Ammon's horn (tissue), 1 donor: ENCODE results near the gene MYL4.
"Not testable (repeated sequence)": the region's sequence is repeated elsewhere in the genome, so short reads cannot be mapped to it uniquely, and the experiment has no call there.

Experiments used
- DNase-seq: peaks from one replicate; pipeline ENCODE4 v3.0.0-alpha.2; 2016; ENCODE audit warnings: low spot score

Gene MYL4

GRCh38 chr17:47221154-47221553, 12.0 kb downstream of the MYL4 start:
- DNase-seq, result no peak

- no peak for DNase-seq
Observed at GRCh38 chr17:47222047-47222446, 12.9 kb downstream of the MYL4 start.

- no peak for DNase-seq
Observed at GRCh38 chr17:47223007-47223406, 13.9 kb downstream of the MYL4 start.

DNA sequence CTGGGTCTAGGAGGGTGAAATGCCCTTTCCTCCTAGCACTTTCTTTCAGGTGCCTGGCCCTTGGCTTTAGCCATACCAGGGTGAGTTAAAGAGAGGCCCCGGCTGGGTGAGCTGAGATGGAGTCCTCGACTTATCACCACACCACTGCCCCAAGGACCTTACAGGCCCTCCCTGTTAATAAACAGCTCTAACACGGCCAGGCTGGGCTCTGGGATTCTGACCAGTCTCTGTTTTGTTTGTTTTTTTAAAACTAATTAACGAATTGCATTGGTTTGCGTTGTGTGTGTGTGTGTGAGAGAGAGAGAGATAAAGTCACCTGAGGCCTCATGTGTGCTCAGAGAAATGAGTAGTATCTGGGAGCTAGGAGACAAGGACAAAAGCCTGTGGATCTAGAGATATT, 14.3 kb downstream of the MYL4 start:
- DNase-seq, result no peak

DNA sequence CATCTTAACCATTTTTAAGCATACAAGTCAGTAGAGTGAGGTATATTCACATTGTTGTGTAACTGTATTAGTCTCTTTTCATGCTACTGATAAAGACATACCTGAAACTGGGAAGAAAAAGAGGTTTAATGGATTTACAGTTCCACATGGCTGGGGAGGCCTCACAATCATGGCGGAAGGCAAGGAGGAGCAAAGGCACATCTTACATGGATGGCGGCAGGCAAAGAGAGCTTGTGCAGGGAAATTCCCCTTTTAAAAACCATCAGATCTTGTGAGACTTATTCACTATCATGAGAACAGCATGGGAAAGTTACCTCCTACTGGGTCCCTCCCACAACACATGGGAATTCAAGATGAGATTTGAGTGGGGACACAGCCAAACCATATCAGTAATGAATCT, 14.9 kb downstream of the MYL4 start:
- DNase-seq, result not testable (repeated sequence)

- DNase-seq, result no peak
Observed at GRCh38 chr17:47224966-47225365, 15.8 kb downstream of the MYL4 start.

GRCh38 chr17:47225436-47225858, 16.3 kb downstream of the MYL4 start:
- DNase-seq, result peak; percentile 51

- no peak for DNase-seq
Observed at GRCh38 chr17:47225911-47226688, 17.0 kb downstream of the MYL4 start.

GRCh38 chr17:47227862-47228261, 18.7 kb downstream of the MYL4 start:
- no peak for DNase-seq

DNA sequence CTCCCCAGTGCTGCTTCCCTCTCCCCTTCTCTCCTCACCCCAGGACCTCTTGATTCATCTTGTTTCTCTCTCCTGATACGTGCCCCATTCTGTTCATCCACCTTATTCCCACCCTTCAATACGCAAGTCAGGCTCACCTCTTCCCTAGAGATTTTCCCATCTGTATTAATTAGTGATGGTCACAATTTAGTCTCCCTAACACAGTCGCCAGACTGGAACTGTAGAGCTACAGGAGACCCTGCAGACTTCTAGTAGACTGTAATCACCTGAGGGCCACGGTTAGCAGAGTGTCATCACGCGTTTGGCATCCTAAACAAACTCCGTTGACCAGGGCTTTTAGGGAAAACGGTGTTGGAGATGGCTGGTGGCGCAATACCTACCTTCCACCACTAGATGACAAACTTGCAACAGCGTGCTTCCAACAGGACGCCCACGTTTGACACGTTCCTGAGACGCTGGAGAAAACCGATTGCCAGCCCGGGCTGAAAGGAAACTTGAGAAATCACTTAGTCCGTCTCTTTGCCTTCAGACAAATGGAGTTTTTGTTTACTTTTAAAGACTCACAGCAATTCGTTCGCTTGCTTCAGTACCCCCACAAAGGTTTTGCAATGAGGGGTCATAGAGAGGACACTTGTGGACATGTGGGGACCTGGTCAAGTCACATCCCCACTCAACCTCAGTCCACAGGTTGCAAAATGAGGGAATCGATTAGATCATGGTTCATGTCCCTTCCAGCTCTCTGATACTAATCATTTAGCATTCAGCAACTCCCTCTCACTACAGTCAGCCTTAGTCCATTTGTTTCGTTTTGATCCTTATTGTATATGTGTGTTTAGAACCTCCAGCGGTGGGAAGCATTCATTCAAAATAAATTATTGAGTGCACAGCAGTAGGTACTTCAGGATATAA, 20.6 kb downstream of the MYL4 start:
- peak; percentile 93 for DNase-seq

GRCh38 chr17:47230864-47231263, 21.7 kb downstream of the MYL4 start:
- no peak for DNase-seq

DNA sequence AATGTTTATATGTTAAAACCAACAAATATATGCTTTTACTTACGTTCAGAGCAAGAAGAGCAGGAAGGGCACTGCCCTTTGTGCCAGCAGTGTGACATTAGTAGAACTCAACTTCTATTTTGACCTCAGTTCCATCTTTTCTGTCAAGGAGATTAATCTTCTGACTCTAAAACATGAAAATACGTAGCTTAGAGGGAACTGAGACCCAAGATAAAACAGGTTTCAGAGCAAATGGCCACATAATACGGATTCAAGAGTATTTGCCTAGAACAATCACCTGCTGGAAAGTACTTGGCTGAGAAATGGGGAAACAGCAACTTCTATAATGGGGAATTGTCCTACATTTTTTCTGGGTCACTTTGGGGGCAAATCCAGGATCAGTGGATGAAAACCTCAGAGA, 22.2 kb downstream of the MYL4 start:
- no peak for DNase-seq

- no peak for DNase-seq
Observed at GRCh38 chr17:47231866-47232265, 22.7 kb downstream of the MYL4 start.

- no peak for DNase-seq
Observed at GRCh38 chr17:47232465-47232864, 23.3 kb downstream of the MYL4 start.

DNA sequence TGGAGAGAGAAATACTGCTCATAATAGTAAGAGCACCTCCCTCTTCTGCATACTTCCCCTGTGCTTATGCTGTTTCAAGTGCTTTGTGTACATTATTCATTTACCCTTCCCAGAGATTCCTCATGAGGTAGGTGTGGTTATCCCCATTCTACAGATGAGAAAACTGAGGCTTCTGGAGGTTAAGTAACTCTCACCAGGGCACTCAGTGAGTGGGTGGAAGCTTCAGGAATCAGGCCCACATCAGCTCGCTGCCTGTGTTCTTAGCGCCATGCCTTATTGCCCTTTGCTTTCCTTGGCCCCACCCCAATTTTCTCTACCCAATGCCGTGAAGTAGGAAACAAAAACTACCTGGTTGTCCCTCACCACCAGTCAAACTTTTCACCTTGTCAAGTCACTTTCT, 26.4 kb downstream of the MYL4 start:
- DNase-seq, result no peak

- DNase-seq, result no peak
Observed at GRCh38 chr17:47235923-47236322, 26.8 kb downstream of the MYL4 start.

DNA sequence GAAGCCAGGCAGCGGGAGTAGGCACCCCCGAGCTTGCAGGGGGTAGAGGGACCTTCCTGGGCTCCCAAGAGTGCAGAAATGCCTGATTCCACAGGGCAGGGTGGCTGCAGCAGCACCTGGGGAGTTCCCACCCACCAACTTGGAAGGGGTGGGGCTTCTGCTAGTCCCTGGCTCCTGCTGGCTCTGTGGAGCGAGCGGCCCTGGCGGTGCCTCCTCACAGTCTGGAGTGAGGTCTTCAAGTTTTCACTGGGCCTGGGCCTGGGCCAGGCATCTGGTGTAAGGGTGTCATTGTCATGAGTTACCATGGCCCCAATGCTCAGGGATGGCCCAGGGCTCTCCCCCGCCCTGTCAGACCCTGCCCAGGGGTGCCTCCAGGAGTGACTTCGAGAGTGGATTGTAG, 28.7 kb downstream of the MYL4 start:
- no peak for DNase-seq

DNA sequence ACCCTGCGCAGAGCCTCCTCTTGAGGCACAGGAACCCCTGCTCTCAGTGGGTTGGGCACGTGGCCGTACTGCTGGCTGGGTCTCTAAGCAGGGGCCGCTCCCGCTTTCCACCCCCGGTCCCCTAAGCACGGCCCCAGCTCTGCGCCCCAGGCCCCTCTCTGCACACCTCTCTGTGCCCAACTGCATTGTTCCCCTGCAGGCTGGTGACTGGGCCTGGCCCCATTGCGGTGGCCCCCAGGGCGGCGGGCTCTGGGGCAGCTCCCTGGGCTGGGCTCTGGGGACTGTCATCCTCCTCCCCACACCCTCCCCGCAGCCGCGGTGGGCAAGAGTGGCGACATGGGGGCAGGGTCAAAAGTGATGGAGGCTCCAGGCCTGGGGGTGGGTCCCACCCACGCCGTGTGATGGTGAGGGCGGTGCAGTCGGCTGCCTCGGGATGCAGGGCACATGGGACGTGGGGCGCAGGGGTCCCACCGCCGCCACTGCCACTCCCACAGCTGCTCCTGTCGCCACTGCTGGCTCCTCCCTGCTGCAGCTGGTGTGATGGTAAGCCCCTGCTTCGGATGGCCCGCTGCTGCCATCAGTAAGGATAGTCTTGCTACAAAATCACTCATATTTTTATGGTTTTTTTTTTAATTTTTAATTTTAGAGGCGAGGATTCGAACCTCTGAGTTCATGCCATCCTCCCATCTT, 29.3 kb downstream of the MYL4 start:
- DNase-seq, result no peak

GRCh38 chr17:47239619-47239966, 30.4 kb downstream of the MYL4 start:
- no peak for DNase-seq

DNA sequence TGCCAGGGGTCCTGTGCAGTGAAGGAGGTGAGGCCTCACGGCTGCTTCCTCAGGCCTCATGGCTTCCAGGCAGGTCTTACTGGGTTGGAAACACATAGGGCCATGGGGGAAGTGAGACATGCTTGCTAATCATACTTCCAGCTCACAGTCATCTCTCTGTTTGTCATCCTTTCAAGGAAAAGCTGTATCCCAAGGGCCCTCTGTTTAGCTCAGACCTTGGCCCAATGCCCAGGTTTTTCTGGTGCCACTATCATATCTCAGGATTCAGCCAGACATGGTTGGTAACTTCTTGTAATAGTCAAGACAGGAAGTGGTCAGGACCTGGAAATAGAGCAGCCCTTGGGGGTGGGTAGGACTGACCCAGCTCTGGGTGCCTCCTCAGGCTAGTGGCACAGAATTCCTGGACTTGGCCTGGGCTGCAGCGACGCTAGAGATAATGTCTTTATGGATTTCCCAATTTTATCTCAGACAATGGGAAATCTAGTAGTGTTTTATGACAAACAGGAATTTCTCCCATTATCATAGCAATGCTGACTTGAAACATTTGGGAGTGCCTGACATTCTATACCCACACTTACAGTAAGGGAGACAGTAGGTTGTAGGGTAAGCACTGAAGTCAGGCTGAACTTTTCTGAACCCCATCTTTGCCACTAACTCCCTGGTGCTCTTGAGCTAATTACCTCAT, 31.0 kb downstream of the MYL4 start:
- peak; percentile 69 for DNase-seq

GRCh38 chr17:47240806-47241205, 31.7 kb downstream of the MYL4 start:
- peak; percentile 34 for DNase-seq

DNA sequence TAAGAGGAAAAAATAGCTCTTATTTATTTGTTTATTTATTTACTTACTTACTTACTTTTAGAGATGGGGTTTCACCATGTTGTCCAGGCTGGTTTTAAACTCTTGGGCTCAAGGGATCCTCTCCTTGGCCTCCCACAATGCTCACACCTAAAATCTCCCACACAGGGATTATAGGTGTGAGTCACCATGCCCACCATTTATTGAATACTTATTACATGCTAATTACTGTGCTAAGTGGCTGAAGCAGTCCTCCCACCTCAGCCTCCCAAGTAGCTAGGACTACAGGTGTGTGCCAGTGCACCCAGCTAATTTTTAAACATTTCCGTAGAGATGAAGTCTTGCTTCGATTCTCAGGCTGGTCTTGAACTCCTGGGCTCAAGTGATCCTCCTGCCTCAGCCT, 33.5 kb downstream of the MYL4 start:
- no peak for DNase-seq
